Right ventricle myocardium inferior (tissue), 1 donor: ENCODE data around the gene NCAPD3. TPM values are rescaled to one million over a fixed set of nuclear protein-coding genes. Genes with fewer than 3 reads are reported as not detected.

ENCODE experiments used
- ATAC-seq: fragments of 200-7000 bp; cut with Tn5 transposase; one replicate; pipeline ENCODE4 v1.9.1; 2020; ENCODE audit warnings: mild to moderate bottlenecking, moderate library complexity
- DNase-seq: peaks from one replicate; pipeline ENCODE4 v3.0.0; 2021; ENCODE audit errors: missing footprints
- intact Hi-C: fragments of 100-400 bp; cut with DNase I; formaldehyde crosslinking; loops from one replicate; pipeline ENCODE4 v1.11.0; 2022
- long read RNA-seq: library from polyadenylated mRNA; unstranded; transcript quantifications from one replicate; pipeline ENCODE4 v2.0.0, GENCODE V29; 2021
- total RNA-seq: library from RNA; stranded (reverse); fragmentation: NEBNext Ultra II Directional; extraction: Animal tissue kit (Norgen Biotek cat#: 25700); gene quantifications from one replicate; pipeline ENCODE4 v1.2.1, GENCODE V29; 2021
- donor health status: DM: no; HTN: yes; CAD: no; lungs with severe emphysema.

NCAPD3 gene, protein sequence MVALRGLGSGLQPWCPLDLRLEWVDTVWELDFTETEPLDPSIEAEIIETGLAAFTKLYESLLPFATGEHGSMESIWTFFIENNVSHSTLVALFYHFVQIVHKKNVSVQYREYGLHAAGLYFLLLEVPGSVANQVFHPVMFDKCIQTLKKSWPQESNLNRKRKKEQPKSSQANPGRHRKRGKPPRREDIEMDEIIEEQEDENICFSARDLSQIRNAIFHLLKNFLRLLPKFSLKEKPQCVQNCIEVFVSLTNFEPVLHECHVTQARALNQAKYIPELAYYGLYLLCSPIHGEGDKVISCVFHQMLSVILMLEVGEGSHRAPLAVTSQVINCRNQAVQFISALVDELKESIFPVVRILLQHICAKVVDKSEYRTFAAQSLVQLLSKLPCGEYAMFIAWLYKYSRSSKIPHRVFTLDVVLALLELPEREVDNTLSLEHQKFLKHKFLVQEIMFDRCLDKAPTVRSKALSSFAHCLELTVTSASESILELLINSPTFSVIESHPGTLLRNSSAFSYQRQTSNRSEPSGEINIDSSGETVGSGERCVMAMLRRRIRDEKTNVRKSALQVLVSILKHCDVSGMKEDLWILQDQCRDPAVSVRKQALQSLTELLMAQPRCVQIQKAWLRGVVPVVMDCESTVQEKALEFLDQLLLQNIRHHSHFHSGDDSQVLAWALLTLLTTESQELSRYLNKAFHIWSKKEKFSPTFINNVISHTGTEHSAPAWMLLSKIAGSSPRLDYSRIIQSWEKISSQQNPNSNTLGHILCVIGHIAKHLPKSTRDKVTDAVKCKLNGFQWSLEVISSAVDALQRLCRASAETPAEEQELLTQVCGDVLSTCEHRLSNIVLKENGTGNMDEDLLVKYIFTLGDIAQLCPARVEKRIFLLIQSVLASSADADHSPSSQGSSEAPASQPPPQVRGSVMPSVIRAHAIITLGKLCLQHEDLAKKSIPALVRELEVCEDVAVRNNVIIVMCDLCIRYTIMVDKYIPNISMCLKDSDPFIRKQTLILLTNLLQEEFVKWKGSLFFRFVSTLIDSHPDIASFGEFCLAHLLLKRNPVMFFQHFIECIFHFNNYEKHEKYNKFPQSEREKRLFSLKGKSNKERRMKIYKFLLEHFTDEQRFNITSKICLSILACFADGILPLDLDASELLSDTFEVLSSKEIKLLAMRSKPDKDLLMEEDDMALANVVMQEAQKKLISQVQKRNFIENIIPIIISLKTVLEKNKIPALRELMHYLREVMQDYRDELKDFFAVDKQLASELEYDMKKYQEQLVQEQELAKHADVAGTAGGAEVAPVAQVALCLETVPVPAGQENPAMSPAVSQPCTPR (N-terminal part only)
- 12.3 TPM for total RNA-seq
- long read RNA-seq, full-length matches to known transcripts: 1 of 7 reads
- long read RNA-seq, partial matches to known transcripts: 3 of 7 reads
- long read RNA-seq, other reads (novel, unspliced or antisense): 3 of 7 reads

DNA sequence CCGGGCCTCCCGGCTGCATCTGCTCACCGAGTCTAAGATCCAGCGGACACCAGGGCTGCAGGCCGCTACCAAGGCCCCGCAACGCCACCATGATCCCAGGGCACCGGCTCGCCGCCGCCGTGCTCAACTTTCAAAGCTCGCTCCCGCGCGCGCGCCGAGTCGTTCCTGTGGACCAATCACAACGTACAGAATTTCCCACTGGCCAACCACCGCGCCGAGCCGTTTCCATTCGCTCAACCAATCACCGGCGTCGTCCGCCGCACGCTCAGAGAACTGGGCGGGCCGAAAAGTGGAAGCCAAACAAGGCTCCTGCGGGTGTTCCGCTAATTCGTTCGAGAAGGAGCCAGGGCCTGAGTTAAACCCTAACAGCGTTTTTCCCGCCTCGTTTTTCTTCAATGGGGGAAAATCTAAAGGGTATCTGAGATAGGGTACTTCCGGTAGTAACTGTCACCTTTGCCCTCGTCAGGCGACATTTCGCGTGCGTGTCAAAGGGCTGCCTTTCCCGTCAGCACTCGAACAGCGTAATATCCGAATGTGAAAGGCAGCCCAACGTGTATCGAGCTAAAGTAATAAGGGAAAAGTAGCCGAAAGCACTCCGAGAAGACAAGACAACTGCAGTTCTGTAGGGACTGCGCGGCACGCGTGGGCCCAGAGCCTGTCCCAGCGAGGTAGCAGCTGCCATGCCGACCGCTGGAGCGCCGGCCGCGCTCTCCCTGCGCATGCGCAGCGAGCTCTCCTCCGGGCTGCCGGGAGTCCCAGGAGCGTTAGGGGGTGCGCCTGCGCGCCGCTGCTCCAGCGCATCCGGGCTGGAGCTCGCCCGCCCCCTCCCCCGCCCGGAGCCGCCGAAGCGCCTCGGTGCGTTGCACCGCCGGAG is at the start of gene NCAPD3, which contains the start of gene VPS26B:
Gene NCAPD3 (minus strand): TSS at position 132 of the 874 bp plus-strand sequence. CDS start 41 bp downstream, at position 91.
Gene VPS26B (plus strand): TSS at position 836 of the 874 bp plus-strand sequence. CDS start 452 bp downstream, outside the sequence.
- DNase-seq: peak; percentile 99
- peak; percentile 95 for ATAC-seq
- intact Hi-C loops: loop anchor here (1.0 to 10.0 kb wide), 3 partner anchors 29 to 269 kb away; partner anchors contain the start of genes ACAD8, IGSF9B and THYN1

DNA sequence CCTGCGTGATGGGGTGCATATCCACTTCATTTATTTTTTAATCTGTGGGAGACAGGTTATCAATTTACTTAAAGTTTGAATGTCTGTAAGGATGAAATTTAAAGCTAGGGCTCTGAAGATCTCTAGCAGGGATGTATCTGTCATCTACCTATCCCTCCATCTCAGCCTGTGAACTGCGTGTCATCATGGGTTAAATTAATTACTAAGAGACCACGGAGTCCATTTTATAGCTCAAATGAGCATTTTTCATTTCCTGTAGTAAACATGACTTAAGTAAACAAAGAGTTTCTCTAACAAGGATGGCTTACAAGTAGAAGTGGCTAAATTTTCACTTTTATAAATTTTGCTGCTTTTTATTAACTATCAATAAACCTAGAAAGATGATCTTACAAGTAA is 49.5 kb upstream of the NCAPD3 start:
- ATAC-seq (no peak), DNase-seq (no peak)
- intact Hi-C loops: no loop called here

DNA sequence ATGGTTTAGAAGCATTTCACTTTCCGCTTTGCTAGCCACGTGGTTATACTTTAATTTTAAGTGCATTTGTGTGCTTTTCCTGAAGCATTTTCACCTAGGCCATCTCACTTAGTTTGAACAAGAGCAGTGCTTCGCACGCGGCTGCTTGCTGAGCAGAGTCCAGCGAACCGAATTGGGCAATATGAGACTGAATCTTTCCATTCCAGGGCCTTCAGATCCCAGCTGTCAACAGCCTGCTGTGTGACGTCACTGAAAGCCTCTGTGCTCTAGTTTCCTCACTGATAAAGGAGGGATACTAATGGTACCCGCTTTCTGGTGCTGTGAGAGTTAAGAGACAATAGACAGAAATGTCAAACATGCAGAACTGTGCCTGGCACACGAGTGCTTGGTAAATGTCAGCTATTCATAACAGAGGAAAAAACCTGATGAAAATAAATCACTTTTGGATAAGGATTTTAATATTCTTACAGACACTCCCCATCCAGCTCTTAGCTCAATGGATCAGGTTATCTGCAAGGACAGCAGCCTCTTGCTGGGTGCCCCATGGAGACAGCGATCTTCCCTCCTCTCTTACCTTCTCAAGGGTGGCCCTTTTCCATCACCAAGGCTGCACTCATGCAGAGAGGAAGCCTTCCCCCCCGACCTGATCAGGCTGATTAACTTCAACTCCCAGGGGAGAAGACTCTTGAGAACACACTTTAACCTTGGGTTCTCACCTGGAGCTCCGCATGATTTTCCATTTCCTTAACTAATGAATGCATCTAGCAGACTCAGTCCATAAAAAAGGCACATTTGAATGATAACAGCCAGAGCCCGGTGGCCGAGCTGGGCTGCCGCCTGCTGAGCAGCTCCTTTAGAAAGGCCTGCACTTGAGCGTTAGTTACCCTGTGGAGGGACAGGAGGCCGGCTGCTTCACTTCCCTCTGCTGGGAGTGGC is 48.9 kb upstream of the NCAPD3 start:
- DNase-seq (no peak), ATAC-seq (peak; percentile 67)
- intact Hi-C loops: no loop called here

DNA sequence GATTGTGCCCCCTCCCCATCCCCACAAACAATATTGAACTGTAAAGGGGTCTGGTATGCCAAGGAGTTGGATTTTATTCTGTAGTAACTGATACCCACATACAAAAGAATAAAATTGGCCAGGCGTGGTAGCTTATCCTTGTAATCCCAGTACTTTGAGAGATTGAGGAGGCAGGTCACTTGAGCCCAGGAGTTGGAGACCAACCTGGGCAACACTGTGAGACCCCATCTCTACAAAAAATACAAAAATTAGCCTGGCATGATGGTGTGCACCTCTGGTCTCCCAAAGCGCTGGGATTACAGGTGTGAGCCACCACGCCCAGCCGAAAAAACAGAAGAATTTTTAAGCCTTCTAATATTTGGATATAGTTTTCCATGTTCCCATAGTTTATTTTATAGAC is 48.2 kb upstream of the NCAPD3 start:
- intact Hi-C loops: no loop called here
- DNase-seq (no peak), ATAC-seq (no peak)

DNA sequence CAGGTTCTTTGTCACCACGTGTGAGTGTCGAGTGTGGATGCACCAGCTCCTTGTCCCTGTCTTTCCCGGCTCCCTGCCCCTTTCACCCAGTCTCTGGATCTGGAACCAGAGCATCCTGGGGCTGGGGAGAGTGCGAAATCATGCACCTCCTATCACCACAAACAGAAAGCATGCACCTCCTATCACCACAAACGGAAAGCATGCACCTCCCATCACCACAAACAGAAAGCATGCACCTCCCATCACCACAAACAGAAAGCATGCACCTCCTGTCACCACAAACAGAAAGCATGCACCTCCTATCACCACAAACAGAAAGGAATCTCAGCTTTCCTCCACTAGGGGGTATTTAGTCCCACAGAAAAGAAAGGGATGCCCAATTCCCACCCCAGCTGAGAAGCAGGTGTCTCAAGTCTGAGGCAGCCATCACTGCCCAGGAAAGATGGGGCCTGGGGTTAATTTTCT is 46.5 kb upstream of the NCAPD3 start:
- DNase-seq (no peak), ATAC-seq (no peak)
- intact Hi-C loops: no loop called here

DNA sequence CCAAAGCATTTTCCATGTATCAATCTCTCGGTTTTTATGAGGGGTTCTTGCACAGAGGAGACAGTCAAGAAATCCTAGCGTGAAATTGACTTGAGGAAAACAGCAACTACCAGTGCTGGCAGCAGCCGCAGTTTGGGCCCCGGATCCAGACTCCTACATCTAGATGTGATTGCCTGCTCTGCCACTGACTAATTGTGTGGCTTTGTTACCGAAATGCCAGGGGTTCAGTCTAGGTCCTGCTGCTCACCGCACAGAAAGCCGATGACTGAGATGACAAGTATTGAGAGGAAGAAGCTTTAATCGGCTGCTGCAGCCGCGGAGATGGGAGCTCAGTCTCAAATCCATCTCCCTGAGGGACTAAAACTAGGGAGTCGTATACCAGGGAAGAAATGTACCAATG is 44.2 kb upstream of the NCAPD3 start:
- no peak for DNase-seq
- no peak for ATAC-seq
- intact Hi-C loops: no loop called here

DNA sequence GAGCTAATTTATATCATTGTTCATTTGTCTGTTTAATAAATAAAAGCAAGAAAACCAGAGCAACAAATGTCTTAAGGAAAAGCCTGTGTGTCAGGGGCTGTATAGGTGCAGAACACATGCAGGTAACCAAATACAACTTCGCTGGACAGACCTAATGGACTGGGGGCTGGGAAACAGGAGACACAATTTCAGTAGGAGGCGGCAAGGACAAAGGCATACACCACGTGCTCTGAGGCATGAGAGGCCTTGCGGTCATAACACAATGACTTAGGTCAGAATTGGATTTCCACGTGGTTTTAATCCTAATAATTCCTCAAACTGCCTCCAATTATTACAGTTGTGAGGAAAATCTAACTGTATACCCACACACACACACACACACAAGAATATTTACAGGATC is 43.7 kb upstream of the NCAPD3 start:
- ATAC-seq (no peak), DNase-seq (no peak)
- intact Hi-C loops: no loop called here

DNA sequence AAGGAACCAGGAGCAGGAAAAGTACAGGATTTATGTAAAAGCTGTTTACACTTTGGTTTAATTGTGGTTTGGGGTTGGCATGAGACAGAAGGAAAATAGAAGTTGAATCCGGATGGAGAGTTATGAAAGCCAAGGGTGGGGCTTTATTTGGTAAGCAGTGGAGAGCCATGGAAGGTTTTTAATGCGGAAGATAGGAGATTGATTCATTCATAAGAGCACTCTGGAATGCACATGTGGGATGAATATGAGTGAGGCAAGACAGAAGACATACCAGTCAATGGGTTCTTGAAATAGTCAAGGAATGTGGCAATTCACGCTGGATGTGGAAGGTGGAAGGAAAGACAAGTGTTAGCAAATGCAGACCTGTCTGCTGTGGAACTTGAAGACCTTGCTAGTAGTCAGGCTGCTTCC is 43.1 kb upstream of the NCAPD3 start:
- ATAC-seq (peak; percentile 33), DNase-seq (no peak)
- intact Hi-C loops: no loop called here

DNA sequence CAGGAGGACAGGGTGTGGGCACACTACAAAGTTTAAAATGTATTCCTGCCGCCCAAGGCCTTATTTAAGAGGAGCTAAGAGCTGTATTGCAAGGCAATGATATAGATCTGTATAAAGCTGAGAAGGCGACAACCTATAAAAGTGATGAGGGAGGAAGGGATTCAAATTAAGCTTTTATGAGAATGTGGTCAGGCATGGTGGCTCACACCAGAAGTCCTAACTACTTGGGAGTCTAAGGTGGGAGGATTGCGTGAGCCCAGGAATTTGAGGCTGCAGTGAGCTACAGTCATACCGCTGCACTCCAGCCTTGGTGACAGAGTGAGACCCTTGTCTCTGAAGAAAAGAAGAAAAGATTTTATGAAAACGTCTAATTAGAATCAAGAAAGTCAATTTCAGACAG is 42.7 kb upstream of the NCAPD3 start:
- DNase-seq (no peak), ATAC-seq (no peak)
- intact Hi-C loops: no loop called here

DNA sequence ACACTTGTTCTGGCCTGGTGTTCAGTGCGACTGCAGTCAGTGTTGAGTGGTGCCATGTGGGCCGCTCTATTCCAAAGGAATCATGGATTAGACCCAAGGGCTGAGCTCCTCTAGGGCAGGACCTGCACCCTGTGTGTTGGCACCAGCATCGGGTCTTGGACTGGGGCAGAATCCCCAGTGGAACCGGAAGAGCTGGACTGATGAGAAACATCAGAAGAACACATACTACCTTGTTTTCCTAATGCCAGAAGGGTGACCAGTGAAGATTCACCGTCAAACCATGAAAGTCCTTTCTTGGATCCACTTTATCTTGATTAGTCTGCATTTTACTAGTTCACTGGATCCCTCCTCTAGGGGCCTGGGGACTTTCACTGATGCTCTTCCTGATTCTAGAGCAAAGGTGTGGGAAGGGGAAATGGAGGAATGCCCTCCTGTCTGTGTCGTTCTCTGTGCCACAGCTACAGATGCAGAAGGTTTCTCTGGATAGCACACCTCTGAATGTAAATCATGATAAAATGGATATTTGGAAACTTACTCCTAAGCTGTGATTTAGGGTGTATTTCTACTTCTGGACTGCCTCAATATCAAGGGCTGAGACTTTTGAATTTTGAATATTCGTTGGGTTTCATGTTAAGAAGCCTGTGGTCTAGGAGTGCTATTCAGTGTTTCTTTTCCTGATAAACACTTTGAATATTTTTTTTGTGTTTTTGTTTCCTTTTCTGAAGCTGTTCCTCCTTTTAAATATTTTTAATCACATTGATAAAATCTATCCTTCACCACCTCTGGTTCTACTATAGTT is 41.4 kb upstream of the NCAPD3 start:
- intact Hi-C loops: no loop called here
- DNase-seq (no peak), ATAC-seq (no peak)

DNA sequence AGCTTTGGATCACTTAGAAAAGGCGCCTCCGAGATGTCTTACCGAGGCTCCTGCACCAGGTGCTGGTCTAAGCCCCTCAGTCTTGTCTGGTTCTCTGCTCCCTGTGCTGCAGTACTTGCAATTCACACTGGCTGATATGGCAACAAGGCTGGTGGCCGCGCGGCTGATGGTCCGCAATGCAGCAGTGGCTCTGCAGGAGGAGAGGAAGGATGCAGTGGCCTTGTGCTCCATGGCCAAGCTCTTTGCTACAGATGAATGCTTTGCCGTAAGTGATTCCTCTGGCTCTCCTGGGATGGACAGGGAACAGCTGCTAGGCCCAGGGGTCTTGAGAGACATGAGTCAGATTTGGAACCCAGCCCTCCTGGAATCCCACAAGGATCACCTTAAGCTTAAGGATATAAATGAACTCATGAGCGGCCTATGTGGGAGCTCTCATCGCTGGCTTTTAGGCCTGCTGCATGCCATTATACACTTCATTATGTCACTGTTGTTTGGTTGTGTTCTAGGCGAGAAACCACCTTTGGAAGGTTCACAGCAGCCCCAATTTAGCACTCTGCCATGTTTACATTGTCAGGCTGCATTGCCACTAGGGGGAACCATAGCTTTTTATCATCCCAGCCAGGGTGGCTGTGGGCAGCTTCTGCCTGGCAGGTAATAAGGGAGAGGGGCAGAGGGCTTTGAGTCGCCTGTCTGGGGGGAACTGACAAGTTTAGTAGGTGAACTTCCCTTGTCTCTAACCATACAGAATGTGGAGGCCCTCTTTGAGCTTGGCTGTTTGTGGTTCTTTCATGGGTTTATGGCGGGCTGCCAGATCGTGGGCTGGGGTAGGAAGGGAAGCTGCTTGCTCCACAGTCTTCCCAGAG is 38.1 kb upstream of the NCAPD3 start:
- intact Hi-C loops: no loop called here
- peak; percentile 19 for ATAC-seq

DNA sequence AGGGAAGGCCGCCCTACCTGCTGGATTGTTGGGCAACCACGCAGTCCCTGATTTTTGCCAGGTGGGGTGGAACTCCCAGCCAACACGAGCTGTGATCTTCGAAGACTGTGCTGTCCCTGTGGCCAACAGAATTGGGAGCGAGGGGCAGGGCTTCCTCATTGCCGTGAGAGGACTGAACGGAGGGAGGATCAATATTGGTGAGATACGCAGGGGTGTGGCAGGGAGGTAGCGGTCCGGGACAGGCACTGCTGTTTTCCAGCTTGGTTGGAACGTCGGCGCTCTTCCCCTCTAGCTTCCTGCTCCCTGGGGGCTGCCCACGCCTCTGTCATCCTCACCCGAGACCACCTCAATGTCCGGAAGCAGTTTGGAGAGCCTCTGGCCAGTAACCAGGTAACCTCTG is 37.2 kb upstream of the NCAPD3 start:
- ATAC-seq (no peak), DNase-seq (no peak)
- intact Hi-C loops: no loop called here

More for the DNA sequence above, 38.1 kb upstream of the NCAPD3 start:
- no peak for DNase-seq

DNA sequence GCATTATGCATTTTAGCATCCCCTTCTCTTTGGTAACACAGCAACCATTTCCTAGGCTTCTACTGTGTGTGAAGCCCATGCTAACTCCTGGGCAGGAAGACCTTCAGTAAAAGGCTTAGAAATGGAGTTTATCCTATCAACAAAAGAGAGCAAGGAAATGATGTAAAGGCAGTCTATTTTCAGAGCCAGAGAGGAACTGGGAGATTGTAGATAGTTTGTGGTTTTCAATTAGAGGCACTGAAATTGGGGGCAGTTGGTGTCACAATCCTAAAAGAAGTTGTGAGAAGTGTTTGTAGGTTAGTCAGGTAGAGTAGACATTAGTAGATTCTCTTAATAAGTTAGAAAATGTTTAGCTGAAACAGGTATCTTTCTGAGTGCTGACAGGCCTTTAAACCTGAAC is 36.7 kb upstream of the NCAPD3 start:
- intact Hi-C loops: no loop called here
- DNase-seq: no peak
- ATAC-seq: no peak

DNA sequence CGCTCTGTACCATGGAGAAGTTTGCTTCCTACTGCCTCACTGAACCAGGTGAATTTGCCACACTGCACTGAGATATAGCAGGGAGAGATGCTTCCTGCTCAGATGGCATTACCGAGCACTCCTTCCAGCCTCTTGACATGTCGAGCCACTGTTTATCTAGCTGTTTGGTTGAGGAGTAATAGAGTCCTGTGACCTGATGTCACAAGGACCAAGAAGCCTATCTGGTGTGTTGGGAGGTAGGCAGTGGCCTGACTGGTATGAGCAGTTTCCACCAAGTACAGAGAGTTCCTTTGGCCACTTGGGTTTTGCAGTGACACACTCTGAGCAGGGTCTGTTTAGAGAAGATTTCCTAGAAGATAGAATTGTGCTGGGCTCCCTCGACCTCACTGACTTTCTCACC is 34.8 kb upstream of the NCAPD3 start:
- no peak for DNase-seq
- intact Hi-C loops: no loop called here
- ATAC-seq: no peak

DNA sequence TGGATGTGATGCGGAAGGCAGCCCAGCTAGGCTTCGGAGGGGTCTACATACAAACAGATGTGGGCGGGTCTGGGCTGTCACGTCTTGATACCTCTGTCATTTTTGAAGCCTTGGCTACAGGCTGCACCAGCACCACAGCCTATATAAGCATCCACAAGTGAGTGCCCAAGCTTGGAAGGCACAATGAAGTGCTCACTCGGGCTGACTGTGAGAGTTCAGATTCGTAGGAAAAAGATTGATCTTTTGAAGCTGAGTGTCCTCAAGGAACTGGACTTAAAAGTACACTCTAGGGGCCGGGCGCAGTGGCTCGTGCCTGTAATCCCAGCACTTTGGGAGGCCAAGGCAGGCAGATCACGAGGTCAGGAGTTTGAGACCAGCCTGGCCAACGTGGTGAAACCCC is 33.3 kb upstream of the NCAPD3 start:
- intact Hi-C loops: no loop called here
- no peak for ATAC-seq
- DNase-seq: no peak
